HepG2 (cell line): ENCODE data around the gene PELI1. TPM values are rescaled to one million over a fixed set of nuclear protein-coding genes. Genes with fewer than 3 reads are reported as not detected.

Experiments
- ATAC-seq: fragments of 200-7000 bp; cut with Tn5 transposase; 3 replicates; pipeline ENCODE4 v1.9.1; 2020; ENCODE audit warnings: mild to moderate bottlenecking, moderate library complexity
- BruUV-seq: library from RNA; stranded (reverse); fragments of 400-500 nt; replicated peaks from 2 replicates; lab custom pipeline; 2021; lab: Mats Ljungman, UMichigan
- CTCF ChIA-PET: fragments of 300-600 bp; formaldehyde crosslinking; extraction: SDS; loops from one replicate; lab custom pipeline; 2021; ENCODE audit warnings: low total read pairs, inconsistent platforms, low intra/inter-chr PET ratio; lab: Yijun Ruan, JAX
- POLR2A ChIA-PET: fragments of 350-600 bp; sonication (Branson Sonifier 250); formaldehyde crosslinking; loops from one replicate; lab custom pipeline; 2020; ENCODE audit warnings: antibody characterized with exemption, inconsistent platforms; lab: Yijun Ruan, JAX
- DNase-seq: peaks from one replicate; pipeline ENCODE4 v3.0.0-alpha.2; 2015; ENCODE audit warnings: low spot score
- FAIRE-seq: peaks from 3 replicates; lab custom pipeline; 2011; peaks lifted over from hg19 to GRCh38; lab: Jason Lieb, UNC
- H2AFZ ChIP-seq: one replicate; pipeline ENCODE4 v1.6.1; 2011; ENCODE audit warnings: low read length, inconsistent platforms
- H3K27ac ChIP-seq: fragments of 300-600 bp; 3 replicates; pipeline ENCODE4 v1.8.0; 2011; ENCODE audit warnings: mixed run types, mild to moderate bottlenecking, mixed read lengths, low read length, inconsistent platforms; ENCODE audit not compliant: insufficient read depth; ENCODE audit errors: extremely low read length
- H3K27me3 ChIP-seq, 2 experiments: fragments of 200-600 bp in 1 of 2; 2 replicates in 1 of 2; 3 replicates in 1 of 2; pipeline versions ENCODE4 v1.6.0 to v1.8.0; 2011; ENCODE audit warnings: low read length in 2 of 2, mild to moderate bottlenecking in 2 of 2, moderate library complexity in 2 of 2, inconsistent platforms in 1 of 2; ENCODE audit not compliant: insufficient read depth in 2 of 2, control insufficient read depth in 1 of 2
- H3K36me3 ChIP-seq, 2 experiments: fragments of 200-600 bp in 1 of 2; replicated peaks in 1 of 2; 2 replicates in 1 of 2; 3 replicates in 1 of 2; pipeline versions ENCODE4 v1.5.1 to v1.8.0; 2011; ENCODE audit warnings: low read length in 2 of 2, inconsistent platforms in 1 of 2; ENCODE audit not compliant: insufficient read depth in 2 of 2, control insufficient read depth in 1 of 2
- H3K4me1 ChIP-seq: 2 replicates; pipeline ENCODE4 v1.5.1; 2012; ENCODE audit warnings: low read length, inconsistent platforms; ENCODE audit not compliant: insufficient read depth
- H3K4me2 ChIP-seq: 2 replicates; pipeline ENCODE4 v1.6.0; 2011; ENCODE audit warnings: low read depth, low read length, inconsistent platforms
- H3K4me3 ChIP-seq, 3 experiments: fragments of 200-600 bp in 1 of 3; sonication (generic), shearing (Covaris generic) in 1 of 3; replicated peaks in 1 of 3; 2 replicates each; pipeline ENCODE4 v1.5.1; 2011 to 2016; ENCODE audit warnings: low read length in 3 of 3, inconsistent platforms in 2 of 3, low read depth in 2 of 3, mild to moderate bottlenecking in 2 of 3, control low read depth in 1 of 3, mixed read lengths in 1 of 3; ENCODE audit not compliant: insufficient read depth in 1 of 3
- H3K79me2 ChIP-seq: one replicate; pipeline ENCODE4 v1.6.1; 2011; ENCODE audit warnings: low read length, inconsistent platforms; ENCODE audit not compliant: insufficient read depth
- H3K9ac ChIP-seq: 2 replicates; pipeline ENCODE4 v1.6.0; 2011; ENCODE audit warnings: mild to moderate bottlenecking, low read depth, low read length, inconsistent platforms; ENCODE audit not compliant: insufficient read depth
- H3K9me3 ChIP-seq: 2 replicates; pipeline ENCODE4 v1.5.1; 2012; ENCODE audit warnings: mild to moderate bottlenecking, low read length
- H4K20me1 ChIP-seq: 2 replicates; pipeline ENCODE4 v1.6.0; 2011; ENCODE audit warnings: inconsistent platforms, mild to moderate bottlenecking, low read length, moderate library complexity; ENCODE audit not compliant: insufficient read depth
- ATF7 ChIP-seq, 2 experiments: fragments of 450-650 bp in 1 of 2; sonication (generic) in 1 of 2; formaldehyde crosslinking in 1 of 2; IDR thresholded peaks; 2 replicates each; pipeline versions ENCODE4 v1.4.0 to v1.6.1; 2016 to 2020; ENCODE audit warnings: antibody characterized with exemption in 1 of 2, mild to moderate bottlenecking in 1 of 2, missing genetic modification reagents in 1 of 2
- ATF7-NPFF ChIP-seq: sonication (generic); formaldehyde crosslinking; IDR thresholded peaks from 2 replicates; pipeline ENCODE4 v1.8.1; 2023; ENCODE audit warnings: mild to moderate bottlenecking, low read depth, missing genetic modification reagents, moderate library complexity
- FOXO1 ChIP-seq: sonication (generic); formaldehyde crosslinking; IDR thresholded peaks from 2 replicates; pipeline ENCODE4 v1.4.0; 2020; ENCODE audit warnings: missing genetic modification reagents
- HDAC2 ChIP-seq: sonication (generic); formaldehyde crosslinking; IDR thresholded peaks from 2 replicates; pipeline ENCODE4 v1.4.0; 2020; ENCODE audit warnings: missing genetic modification reagents
- KAT7 ChIP-seq: IDR thresholded peaks from 2 replicates; pipeline ENCODE4 v1.6.1; 2018; ENCODE audit warnings: borderline replicate concordance, missing compliant biosample characterization
- MBNL3 ChIP-seq: fragments of 250-450 bp; sonication (Bioruptor Pico); conservative IDR thresholded peaks from 2 replicates; pipeline ENCODE4 v1.8.0; 2022; ENCODE audit warnings: mild to moderate bottlenecking, inconsistent platforms
- MED8 ChIP-seq: sonication (generic); formaldehyde crosslinking; IDR thresholded peaks from 2 replicates; pipeline ENCODE4 v1.8.1; 2023; ENCODE audit warnings: mild to moderate bottlenecking, missing genetic modification reagents; ENCODE audit not compliant: insufficient replicate concordance
- MIER3 ChIP-seq: IDR thresholded peaks from 2 replicates; pipeline ENCODE4 v1.6.1; 2016; ENCODE audit warnings: missing compliant biosample characterization, borderline replicate concordance
- MXI1 ChIP-seq: IDR thresholded peaks from 3 replicates; pipeline ENCODE4 v1.6.1; 2012; ENCODE audit warnings: low read depth, low read length, inconsistent platforms, borderline replicate concordance
- SALL1 ChIP-seq: sonication (generic); formaldehyde crosslinking; IDR thresholded peaks from 2 replicates; pipeline ENCODE4 v1.8.0; 2022; ENCODE audit warnings: mild to moderate bottlenecking, missing genetic modification reagents
- ZBTB38 ChIP-seq: sonication (generic); formaldehyde crosslinking; IDR thresholded peaks from 2 replicates; pipeline ENCODE4 v1.5.1; 2020; ENCODE audit warnings: mild to moderate bottlenecking, missing genetic modification reagents
- ZFP90 ChIP-seq: sonication (generic); formaldehyde crosslinking; IDR thresholded peaks from 2 replicates; pipeline ENCODE4 v1.8.0; 2022; ENCODE audit warnings: missing genetic modification reagents, mild to moderate bottlenecking, inconsistent platforms, borderline replicate concordance
- ZNF292 ChIP-seq: sonication (generic); formaldehyde crosslinking; IDR thresholded peaks from 2 replicates; pipeline ENCODE4 v1.8.1; 2022; ENCODE audit warnings: mild to moderate bottlenecking, low read depth, missing genetic modification reagents, borderline replicate concordance
- ZNF468 ChIP-seq: sonication (generic); formaldehyde crosslinking; IDR thresholded peaks from 2 replicates; pipeline ENCODE4 v1.8.0; 2022; ENCODE audit warnings: mild to moderate bottlenecking, moderate library complexity, missing genetic modification reagents
- ZNF7 ChIP-seq: IDR thresholded peaks from 2 replicates; pipeline ENCODE4 v1.6.1; 2016; ENCODE audit warnings: missing biosample characterization, missing genetic modification reagents
- ZNF841 ChIP-seq: sonication (generic); formaldehyde crosslinking; IDR thresholded peaks from 2 replicates; pipeline ENCODE4 v1.8.1; 2023; ENCODE audit warnings: missing genetic modification reagents, borderline replicate concordance
- in situ Hi-C: cut with HindIII; loops from 2 replicates; pipeline ENCODE4 v1.10.0; 2017; ENCODE audit warnings: low pct_unique_long_range_greater_than_20kb; ENCODE audit not compliant: extremely low pct_ligation_motif_present
- intact Hi-C: fragments of 100-400 bp; cut with micrococcal nuclease; formaldehyde crosslinking; loops from one replicate; pipeline ENCODE4 v1.10.0; 2022; ENCODE audit not compliant: unreplicated experiment
- polyA plus RNA-seq, 8 experiments: library from polyadenylated mRNA; depleted of rRNA in 3 of 8; stranded (reverse) in 7 of 8; unstranded in 1 of 8; fragments of >200 nt; fragmentation: Illumina TruSeq in 4 of 8; extraction: Trizol in 4 of 8; gene quantifications; 2 replicates each; pipeline versions ENCODE4 v1.2.1 to v1.2.3, GENCODE V29; 2011 to 2016; ENCODE audit warnings: low read depth in 4 of 8, missing spikeins in 1 of 8, mixed read lengths in 1 of 8; ENCODE audit not compliant: insufficient read depth in 1 of 8
- total RNA-seq, 5 experiments: library from RNA; depleted of rRNA; stranded (reverse); fragments of >200 nt; fragmentation: Illumina TruSeq; extraction: Trizol; gene quantifications; 2 replicates each; pipeline ENCODE4 v1.2.3, GENCODE V29; 2016; ENCODE audit warnings: low read depth in 1 of 5
- TF ChIP-seq, protein P1 (sequence below): sonication (generic); formaldehyde crosslinking; IDR thresholded peaks from 2 replicates; pipeline ENCODE4 v1.4.0; 2020; ENCODE audit warnings: missing genetic modification reagents
- TF ChIP-seq, protein P2 (sequence below): sonication (generic); formaldehyde crosslinking; IDR thresholded peaks from 2 replicates; pipeline ENCODE4 v1.4.0; 2020; ENCODE audit warnings: mild to moderate bottlenecking, missing genetic modification reagents
- TF ChIP-seq, protein P3 (sequence below): IDR thresholded peaks from 2 replicates; pipeline ENCODE4 v1.6.1; 2018; ENCODE audit warnings: missing genetic modification reagents, mild to moderate bottlenecking, missing compliant biosample characterization
- TF ChIP-seq, protein P4 (sequence below): sonication (generic); formaldehyde crosslinking; IDR thresholded peaks from 2 replicates; pipeline ENCODE4 v1.5.0; 2020; ENCODE audit warnings: mild to moderate bottlenecking, missing genetic modification reagents, moderate library complexity

PELI1 gene
- total and polyA plus RNA-seq, 2 of the 13 experiments (the other 11 are each of a cell fraction or from before 2014, with no cell fraction given), result 12.5 to 16.2 TPM

DNA sequence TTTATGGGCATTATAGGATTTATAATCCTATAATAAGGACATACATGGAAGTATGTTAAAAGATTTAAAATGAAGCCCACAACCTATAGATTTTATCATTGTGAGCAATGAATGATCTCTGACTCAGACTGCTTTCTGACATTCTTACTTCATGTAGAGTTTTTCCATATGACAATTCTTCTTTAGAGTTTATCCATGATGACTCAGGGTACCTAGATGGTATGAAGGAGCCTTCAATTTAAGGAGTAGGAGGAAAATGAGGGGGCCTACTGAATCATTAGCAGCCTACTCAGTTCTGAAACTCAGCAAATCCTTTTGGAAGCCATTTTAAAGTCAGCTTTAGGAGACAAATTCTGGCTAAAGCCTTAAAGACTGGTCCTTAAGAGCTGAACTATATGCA lies 10.4 kb downstream of the PELI1 start:
- TF ChIP-seq, protein P1, sequence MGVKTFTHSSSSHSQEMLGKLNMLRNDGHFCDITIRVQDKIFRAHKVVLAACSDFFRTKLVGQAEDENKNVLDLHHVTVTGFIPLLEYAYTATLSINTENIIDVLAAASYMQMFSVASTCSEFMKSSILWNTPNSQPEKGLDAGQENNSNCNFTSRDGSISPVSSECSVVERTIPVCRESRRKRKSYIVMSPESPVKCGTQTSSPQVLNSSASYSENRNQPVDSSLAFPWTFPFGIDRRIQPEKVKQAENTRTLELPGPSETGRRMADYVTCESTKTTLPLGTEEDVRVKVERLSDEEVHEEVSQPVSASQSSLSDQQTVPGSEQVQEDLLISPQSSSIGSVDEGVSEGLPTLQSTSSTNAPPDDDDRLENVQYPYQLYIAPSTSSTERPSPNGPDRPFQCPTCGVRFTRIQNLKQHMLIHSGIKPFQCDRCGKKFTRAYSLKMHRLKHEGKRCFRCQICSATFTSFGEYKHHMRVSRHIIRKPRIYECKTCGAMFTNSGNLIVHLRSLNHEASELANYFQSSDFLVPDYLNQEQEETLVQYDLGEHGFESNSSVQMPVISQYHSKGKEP (CRISPR knock-in tag), result no peak
- TF ChIP-seq MIER3 (CRISPR knock-in tag) (no peak), ZNF841 (no peak), MXI1 (no peak), ZFP90 (CRISPR knock-in tag) (no peak), MBNL3 (CRISPR knock-in tag) (no peak), ATF7 (IDR thresholded peaks at IDR 0.05) (no peak), ATF7 (CRISPR knock-in tag; IDR thresholded peaks at IDR 0.05) (no peak), ATF7-NPFF (CRISPR knock-in tag) (no peak), KAT7 (CRISPR knock-in tag) (no peak), FOXO1 (CRISPR knock-in tag) (no peak), ZNF7 (CRISPR knock-in tag) (no peak), MED8 (CRISPR knock-in tag) (no peak), HDAC2 (CRISPR knock-in tag) (no peak), SALL1 (no peak), ZNF468 (CRISPR knock-in tag) (no peak), ZNF292 (CRISPR knock-in tag) (no peak), ZBTB38 (CRISPR knock-in tag) (no peak)
- TF ChIP-seq, protein P2, sequence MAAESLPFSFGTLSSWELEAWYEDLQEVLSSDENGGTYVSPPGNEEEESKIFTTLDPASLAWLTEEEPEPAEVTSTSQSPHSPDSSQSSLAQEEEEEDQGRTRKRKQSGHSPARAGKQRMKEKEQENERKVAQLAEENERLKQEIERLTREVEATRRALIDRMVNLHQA (CRISPR knock-in tag), result no peak
- TF ChIP-seq, protein P3, sequence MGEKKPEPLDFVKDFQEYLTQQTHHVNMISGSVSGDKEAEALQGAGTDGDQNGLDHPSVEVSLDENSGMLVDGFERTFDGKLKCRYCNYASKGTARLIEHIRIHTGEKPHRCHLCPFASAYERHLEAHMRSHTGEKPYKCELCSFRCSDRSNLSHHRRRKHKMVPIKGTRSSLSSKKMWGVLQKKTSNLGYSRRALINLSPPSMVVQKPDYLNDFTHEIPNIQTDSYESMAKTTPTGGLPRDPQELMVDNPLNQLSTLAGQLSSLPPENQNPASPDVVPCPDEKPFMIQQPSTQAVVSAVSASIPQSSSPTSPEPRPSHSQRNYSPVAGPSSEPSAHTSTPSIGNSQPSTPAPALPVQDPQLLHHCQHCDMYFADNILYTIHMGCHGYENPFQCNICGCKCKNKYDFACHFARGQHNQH (CRISPR knock-in tag), result no peak
- TF ChIP-seq, protein P4, sequence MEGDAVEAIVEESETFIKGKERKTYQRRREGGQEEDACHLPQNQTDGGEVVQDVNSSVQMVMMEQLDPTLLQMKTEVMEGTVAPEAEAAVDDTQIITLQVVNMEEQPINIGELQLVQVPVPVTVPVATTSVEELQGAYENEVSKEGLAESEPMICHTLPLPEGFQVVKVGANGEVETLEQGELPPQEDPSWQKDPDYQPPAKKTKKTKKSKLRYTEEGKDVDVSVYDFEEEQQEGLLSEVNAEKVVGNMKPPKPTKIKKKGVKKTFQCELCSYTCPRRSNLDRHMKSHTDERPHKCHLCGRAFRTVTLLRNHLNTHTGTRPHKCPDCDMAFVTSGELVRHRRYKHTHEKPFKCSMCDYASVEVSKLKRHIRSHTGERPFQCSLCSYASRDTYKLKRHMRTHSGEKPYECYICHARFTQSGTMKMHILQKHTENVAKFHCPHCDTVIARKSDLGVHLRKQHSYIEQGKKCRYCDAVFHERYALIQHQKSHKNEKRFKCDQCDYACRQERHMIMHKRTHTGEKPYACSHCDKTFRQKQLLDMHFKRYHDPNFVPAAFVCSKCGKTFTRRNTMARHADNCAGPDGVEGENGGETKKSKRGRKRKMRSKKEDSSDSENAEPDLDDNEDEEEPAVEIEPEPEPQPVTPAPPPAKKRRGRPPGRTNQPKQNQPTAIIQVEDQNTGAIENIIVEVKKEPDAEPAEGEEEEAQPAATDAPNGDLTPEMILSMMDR (CRISPR knock-in tag), result no peak
- Histone ChIP-seq H3K27me3 (no peaks in the 10 kb centered on the region), H2AFZ (no peak overlapping the region), H3K4me1 (peaks cover 21% of the 10 kb centered on the region), H3K4me3 (no peak overlapping the region), H4K20me1 (no peaks in the 10 kb centered on the region), H3K36me3 (peaks cover 3% of the 10 kb centered on the region in 2 experiments; a peak in 3 of 5 replicates), H3K9ac (no peak overlapping the region), H3K4me2 (no peak overlapping the region), H3K79me2 (peaks cover 97% of the 10 kb centered on the region), H3K27ac (no peak overlapping the region), H3K9me3 (no peaks in the 10 kb centered on the region)
- ATAC-seq (no peak), DNase-seq (no peak), FAIRE-seq (no peak)
- CTCF ChIA-PET, result no interaction called here
- POLR2A ChIA-PET, result no interaction called here
- no TSS peak for BruUV-seq
- in situ Hi-C loops (no loop called here), intact Hi-C loops (no loop called here)
